K562 (cell line): ENCODE results near the gene KMT2E. TPM values are rescaled to one million over a fixed set of nuclear protein-coding genes. Genes with fewer than 3 reads are reported as not detected.

Source experiments
- ATAC-seq: fragments of 200-7000 bp; cut with Tn5 transposase; 3 replicates; pipeline ENCODE4 v1.9.1; 2020; ENCODE audit warnings: moderate library complexity
- BruUV-seq: library from RNA; stranded (reverse); fragments of 400-500 nt; replicated peaks from 2 replicates; lab custom pipeline; 2021; lab: Mats Ljungman, UMichigan
- CTCF ChIA-PET: fragments of 300-600 bp; formaldehyde crosslinking; extraction: SDS; loops from one replicate; lab custom pipeline; 2021; ENCODE audit warnings: low intra/inter-chr PET ratio; lab: Yijun Ruan, JAX
- POLR2A ChIA-PET: fragments of 300-600, 350-650 bp; sonication (Branson Sonifier 250); formaldehyde crosslinking; extraction: SDS; loops from one replicate; lab custom pipeline; 2021; ENCODE audit warnings: antibody characterized with exemption, inconsistent platforms; lab: Yijun Ruan, JAX
- DNase-seq, 4 experiments: peaks; one replicate each; pipeline versions ENCODE4 v3.0.0 to v3.0.0-alpha.2; 2011 to 2018; ENCODE audit warnings: low spot score in 3 of 4, mixed read lengths in 3 of 4; ENCODE audit errors: extremely low read depth in 1 of 4
- FAIRE-seq: peaks from 2 replicates; lab custom pipeline; 2011; peaks lifted over from hg19 to GRCh38; lab: Jason Lieb, UNC
- H2AFZ ChIP-seq: 2 replicates; pipeline ENCODE4 v1.6.0; 2011; ENCODE audit warnings: low read depth, low read length, control low read depth, inconsistent platforms
- H3K27ac ChIP-seq: fragments of 200-600 bp; 3 replicates; pipeline ENCODE4 v1.8.0; 2011; ENCODE audit warnings: low read depth, mild to moderate bottlenecking, control low read depth, inconsistent platforms, low read length, moderate library complexity, mixed read lengths; ENCODE audit errors: extremely low read depth
- H3K27me3 ChIP-seq, 2 experiments: fragments of 300-600 bp in 1 of 2; 2 replicates in 1 of 2; 3 replicates in 1 of 2; pipeline versions ENCODE4 v1.6.0 to v1.8.0; 2011; ENCODE audit warnings: inconsistent platforms in 2 of 2, low read length in 2 of 2, mild to moderate bottlenecking in 1 of 2, mixed read lengths in 1 of 2, moderate library complexity in 1 of 2; ENCODE audit not compliant: control insufficient read depth in 2 of 2, insufficient read depth in 2 of 2
- H3K36me3 ChIP-seq: fragments of 300-600 bp; 3 replicates; pipeline ENCODE4 v1.8.0; 2011; ENCODE audit warnings: mild to moderate bottlenecking, low read length, inconsistent platforms; ENCODE audit not compliant: control insufficient read depth, insufficient read depth
- H3K4me1 ChIP-seq, 2 experiments: fragments of 200-600 bp in 1 of 2; replicated peaks in 1 of 2; 2 replicates in 1 of 2; 3 replicates in 1 of 2; pipeline versions ENCODE4 v1.5.1 to v1.8.0; 2011; ENCODE audit warnings: inconsistent platforms in 2 of 2, low read length in 2 of 2, mild to moderate bottlenecking in 1 of 2, mixed read lengths in 1 of 2, moderate library complexity in 1 of 2; ENCODE audit not compliant: control insufficient read depth in 2 of 2, insufficient read depth in 2 of 2
- H3K4me2 ChIP-seq: 2 replicates; pipeline ENCODE4 v1.6.1; 2011; ENCODE audit warnings: low read length, control low read depth, inconsistent platforms, mixed read lengths; ENCODE audit not compliant: insufficient read depth
- H3K4me3 ChIP-seq: fragments of 200-600 bp; sonication (generic), shearing (Covaris generic); 2 replicates; pipeline ENCODE4 v1.5.1; 2016; ENCODE audit warnings: control low read depth, inconsistent platforms
- H3K79me2 ChIP-seq: fragments of 200-600 bp; 3 replicates; pipeline ENCODE4 v1.8.0; 2011; ENCODE audit warnings: low read length, inconsistent platforms; ENCODE audit not compliant: control insufficient read depth, insufficient read depth
- H3K9ac ChIP-seq, 2 experiments: 2 replicates each; pipeline versions ENCODE4 v1.6.0 to v1.6.1; 2011; ENCODE audit warnings: low read depth in 2 of 2, low read length in 2 of 2, control low read depth in 1 of 2, inconsistent platforms in 1 of 2, mild to moderate bottlenecking in 1 of 2, mixed read lengths in 1 of 2; ENCODE audit not compliant: insufficient read depth in 1 of 2
- H3K9me1 ChIP-seq: one replicate; pipeline ENCODE4 v1.6.0; 2011; ENCODE audit warnings: inconsistent platforms, mild to moderate bottlenecking, low read length, moderate library complexity; ENCODE audit not compliant: control insufficient read depth, insufficient read depth
- H3K9me3 ChIP-seq: replicated peaks from 2 replicates; pipeline ENCODE4 v1.5.1; 2011; ENCODE audit warnings: low read depth, low read length, inconsistent platforms; ENCODE audit not compliant: control insufficient read depth, insufficient read depth
- H4K20me1 ChIP-seq: replicated peaks from 2 replicates; pipeline ENCODE4 v1.6.1; 2011; ENCODE audit warnings: low read length, inconsistent platforms, mixed read lengths; ENCODE audit not compliant: control insufficient read depth, insufficient read depth
- BRD4 ChIP-seq: fragments of 200-600 bp; sonication (generic); IDR thresholded peaks from 2 replicates; pipeline ENCODE4 v1.6.1; 2017; ENCODE audit warnings: inconsistent platforms
- CHCHD3 ChIP-seq: fragments of 250-450 bp; sonication (Bioruptor Pico); IDR thresholded peaks from 2 replicates; pipeline ENCODE4 v2.1.2; 2022; ENCODE audit warnings: mild to moderate bottlenecking
- CTCFL ChIP-seq: IDR thresholded peaks from 2 replicates; pipeline ENCODE4 v1.6.1; 2011; ENCODE audit warnings: borderline replicate concordance, low read depth, mild to moderate bottlenecking, moderate library complexity, low read length; ENCODE audit not compliant: insufficient read depth, poor library complexity, severe bottlenecking
- E4F1 ChIP-seq: fragments of 250-450 bp; sonication (Bioruptor Pico); IDR thresholded peaks from 2 replicates; pipeline ENCODE4 v1.5.0; 2021; ENCODE audit warnings: mild to moderate bottlenecking, borderline replicate concordance
- ERF ChIP-seq: fragments of 450-650 bp; formaldehyde crosslinking; IDR thresholded peaks from 2 replicates; pipeline ENCODE4 v1.4.0; 2020; ENCODE audit warnings: mild to moderate bottlenecking, mixed read lengths
- FIP1L1 ChIP-seq: fragments of 200-400 bp; formaldehyde crosslinking; IDR thresholded peaks from 2 replicates; pipeline ENCODE4 v1.6.1; 2018; ENCODE audit warnings: mild to moderate bottlenecking, low read depth, low read length; ENCODE audit not compliant: poor library complexity, severe bottlenecking
- HCFC1 ChIP-seq: IDR thresholded peaks from 2 replicates; pipeline ENCODE4 v1.6.1; 2012; ENCODE audit warnings: low read depth, low read length, improper control_type of control experiment
- HOMEZ ChIP-seq: fragments of 250-450 bp; sonication (Bioruptor Pico); IDR thresholded peaks from 2 replicates; pipeline ENCODE4 v1.4.0; 2020; ENCODE audit warnings: mild to moderate bottlenecking, moderate library complexity
- MAZ ChIP-seq, 2 experiments: fragments of 450-650 bp in 1 of 2; sonication (generic) in 1 of 2; formaldehyde crosslinking; IDR thresholded peaks in 1 of 2; conservative IDR thresholded peaks in 1 of 2; 2 replicates each; pipeline versions ENCODE4 v1.4.0 to v1.5.0; 2020; ENCODE audit warnings: mild to moderate bottlenecking in 1 of 2, missing genetic modification reagents in 1 of 2
- MCM7 ChIP-seq, 2 experiments: fragments of 450-650 bp; IDR thresholded peaks; 2 replicates each; pipeline ENCODE4 v1.6.1; 2016 to 2018
- SETDB1 ChIP-seq: IDR thresholded peaks from one replicate; pipeline ENCODE4 v1.6.1; 2012; ENCODE audit warnings: low read length, control low read depth, inconsistent platforms
- TCF3 ChIP-seq: sonication (generic); formaldehyde crosslinking; IDR thresholded peaks from 2 replicates; pipeline ENCODE4 v1.4.0; 2020; ENCODE audit warnings: mild to moderate bottlenecking, missing genetic modification reagents
- ZKSCAN8 ChIP-seq: fragments of 200-800 bp; sonication (Bioruptor generic); IDR thresholded peaks from 2 replicates; pipeline ENCODE4 v1.6.1; 2016; ENCODE audit warnings: missing genetic modification characterization, missing compliant biosample characterization
- ZNF511 ChIP-seq: sonication (generic); formaldehyde crosslinking; IDR thresholded peaks from 2 replicates; pipeline ENCODE4 v1.8.0; 2022; ENCODE audit warnings: mild to moderate bottlenecking, missing genetic modification reagents
- WGBS: fragments of 100-300 bp; shearing (Covaris generic); methylation state at CpG from one replicate; pipeline ENCODE4 v1.1.6; 2016; ENCODE audit warnings: low coverage, mixed read lengths; ENCODE audit not compliant: insufficient coverage; ENCODE audit errors: missing lambda C conversion rate; 5-methylcytosine and 5-hydroxymethylcytosine counted together
- in situ Hi-C: fragments of 300-500 bp; cut with MboI; formaldehyde crosslinking; loops from 4 replicates; pipeline ENCODE4 v1.15.0; 2018; ENCODE audit warnings: inconsistent platforms, mixed read lengths
- intact Hi-C: fragments of 100-400 bp; cut with micrococcal nuclease; formaldehyde crosslinking; loops from 2 replicates; pipeline ENCODE4 v1.14.2; 2022
- polyA plus RNA-seq, 8 experiments: library from polyadenylated mRNA; depleted of rRNA in 4 of 8; stranded (reverse) in 5 of 8; unstranded in 3 of 8; fragments of >200 nt; fragmentation: Nextera tagmentation in 2 of 8; fragmentation: Illumina TruSeq in 1 of 8; extraction: Ambion mirVana in 2 of 8; extraction: Trizol in 1 of 8; gene quantifications; 2 replicates each; pipeline versions ENCODE4 v1.2.1 to v1.2.3, GENCODE V29; 2011 to 2014; ENCODE audit warnings: inconsistent platforms in 1 of 8, missing spikeins in 1 of 8
- total RNA-seq, 7 experiments: library from RNA; depleted of rRNA in 6 of 7; stranded (reverse); fragments of >200 nt in 6 of 7; fragmentation: Illumina TruSeq in 2 of 7; extraction: Trizol in 2 of 7; gene quantifications; 2 replicates each; pipeline versions ENCODE4 v1.2.1 to v1.2.3, GENCODE V29; 2011 to 2021; ENCODE audit warnings: low replicate concordance in 1 of 7

Gene KMT2E
- total and polyA plus RNA-seq, 9 of the 15 experiments (the other 6 are each of a cell fraction or from before 2014, with no cell fraction given), result 8.9 to 55.3 (median 38.1) TPM

GRCh38 chr7:105065104-105065503 is 51.1 kb downstream of the KMT2E start (continued):
- TF ChIP-seq HOMEZ (CRISPR knock-in tag), result no peak
- TF ChIP-seq BRD4, result no peak
- no peak for TF ChIP-seq ZNF511 (CRISPR knock-in tag)
- no peak for TF ChIP-seq CTCFL
- TF ChIP-seq, all 486 proteins: peak for 0

- H3K9ac ChIP-seq, result no peak overlapping the region
- DNase-seq (no peak), ATAC-seq (peak; percentile 24; the same call in 2 of the 3 replicates), FAIRE-seq (no peak)
- in situ Hi-C loops, result no loop called here
- intact Hi-C loops, result no loop called here
- H3K79me2 ChIP-seq, result peaks cover 24% of the 10 kb centered on the region
- BruUV-seq, result no TSS peak
- no peak overlapping the region for H3K27ac ChIP-seq
- no peaks in the 10 kb centered on the region for H3K9me1 ChIP-seq
- H3K9me3 ChIP-seq, result no peaks in the 10 kb centered on the region
- no peaks in the 10 kb centered on the region for H3K27me3 ChIP-seq
- H3K36me3 ChIP-seq, result peaks cover 94% of the 10 kb centered on the region
- WGBS, result 99% methylated on average over 5 of the region's 5 CpGs
- POLR2A ChIA-PET, result interaction anchor here (0.6 to 1.2 kb wide), 4 partner anchors 51 to 65 kb away, joined by 3 read pairs; no protein-coding TSS in a partner anchor
- H3K4me2 ChIP-seq, result no peak overlapping the region
- 0 out of 2 replicates have a peak, but pooled peaks cover 2% of the 10 kb centered on the region for H4K20me1 ChIP-seq
- CTCF ChIA-PET, result no interaction called here
- no peak overlapping the region for H2AFZ ChIP-seq
- H3K4me1 ChIP-seq, result no peaks in the 10 kb centered on the region
- no peak overlapping the region for H3K4me3 ChIP-seq
- TF ChIP-seq FIP1L1, result no peak
- TF ChIP-seq CHCHD3 (CRISPR knock-in tag), result no peak
- no peak for TF ChIP-seq MCM7 (IDR thresholded peaks at IDR 0.05)
- TF ChIP-seq MAZ (CRISPR knock-in tag; conservative IDR thresholded peaks at IDR 0.05 in 1 of 2, IDR thresholded peaks at IDR 0.05 in 1 of 2), result no peak
- TF ChIP-seq SETDB1, result no peak
- no peak for TF ChIP-seq HCFC1
- TF ChIP-seq ZKSCAN8, result no peak
- no peak for TF ChIP-seq ERF (CRISPR knock-in tag)
- TF ChIP-seq E4F1 (CRISPR knock-in tag), result no peak
- TF ChIP-seq TCF3 (CRISPR knock-in tag), result no peak
These were observed 53.7 kb downstream of the KMT2E start for GRCh38 chr7:105067691-105068090.
